Endodermal cell (in vitro differentiated cells): ENCODE measurements around the gene MPDZ. TPM values are rescaled to one million over a fixed set of nuclear protein-coding genes. Genes with fewer than 3 reads are reported as not detected.

ENCODE experiments used
- DNase-seq: peaks from one replicate; pipeline ENCODE4 v3.0.0-alpha.2; 2017
- H3K27ac ChIP-seq: 2 replicates; pipeline ENCODE4 v1.5.1; 2013; ENCODE audit warnings: mild to moderate bottlenecking, low read depth, low read length, moderate library complexity
- H3K27me3 ChIP-seq: 2 replicates; pipeline ENCODE4 v1.6.1; 2013; ENCODE audit warnings: mild to moderate bottlenecking, low read length, moderate library complexity; ENCODE audit not compliant: insufficient read depth, control insufficient read depth, poor library complexity, severe bottlenecking
- H3K36me3 ChIP-seq: 2 replicates; pipeline ENCODE4 v1.7.0; 2013; ENCODE audit warnings: mild to moderate bottlenecking, low read length, moderate library complexity; ENCODE audit not compliant: control insufficient read depth, insufficient read depth
- H3K4me1 ChIP-seq: one replicate; pipeline ENCODE4 v1.7.0; 2013; ENCODE audit warnings: low read length; ENCODE audit not compliant: control insufficient read depth, insufficient read depth
- H3K4me3 ChIP-seq: 2 replicates; pipeline ENCODE4 v1.5.1; 2013; ENCODE audit warnings: mild to moderate bottlenecking, low read length, moderate library complexity
- H3K9ac ChIP-seq: 2 replicates; pipeline ENCODE4 v1.6.1; 2013; ENCODE audit warnings: mild to moderate bottlenecking, low read length, moderate library complexity; ENCODE audit not compliant: poor library complexity, severe bottlenecking; ENCODE audit errors: extremely low read depth
- H3K9me3 ChIP-seq: 2 replicates; pipeline ENCODE4 v1.6.1; 2013; ENCODE audit warnings: mild to moderate bottlenecking, low read length, moderate library complexity; ENCODE audit not compliant: control insufficient read depth
- H3K27ac Mint-ChIP-seq: 2 replicates; pipeline ENCODE4 v1.8.0; 2020; ENCODE audit warnings: mixed read lengths
- H3K27me3 Mint-ChIP-seq: 2 replicates; pipeline ENCODE4 v1.8.0; 2021; ENCODE audit warnings: mild to moderate bottlenecking, mixed read lengths; ENCODE audit not compliant: insufficient read depth
- H3K36me3 Mint-ChIP-seq: 2 replicates; pipeline ENCODE4 v1.8.0; 2020; ENCODE audit warnings: low read depth, mixed read lengths
- H3K4me1 Mint-ChIP-seq: 2 replicates; pipeline ENCODE4 v1.8.0; 2020; ENCODE audit warnings: mixed read lengths
- H3K4me3 Mint-ChIP-seq: 2 replicates; pipeline ENCODE4 v1.8.0; 2020; ENCODE audit warnings: mild to moderate bottlenecking, moderate library complexity, mixed read lengths
- H3K9me3 Mint-ChIP-seq: 2 replicates; pipeline ENCODE4 v1.8.0; 2020; ENCODE audit warnings: mild to moderate bottlenecking, mixed read lengths
- WGBS, 2 experiments: methylation state at CpG; one replicate each; pipeline versions ENCODE4 v1.1.5 to v1.1.7; 2013; ENCODE audit warnings: missing lambda C conversion rate in 2 of 2, mixed read lengths in 1 of 2; ENCODE audit not compliant: insufficient coverage in 1 of 2, insufficient read length in 1 of 2; 5-methylcytosine and 5-hydroxymethylcytosine counted together
- total RNA-seq, 2 donors: library from RNA; stranded (reverse); fragmentation: NEBNext Ultra II Directional in 1 of 2; extraction: Animal tissue kit (Norgen Biotek cat#: 25700) in 1 of 2; gene quantifications; 2 replicates in 1 of 2; 3 replicates in 1 of 2; pipeline ENCODE4 v1.2.1, GENCODE V29; 2021
- TF ChIP-seq, protein P1 (sequence below): fragments of 200-600 bp; sonication (generic); conservative IDR thresholded peaks from 2 replicates; pipeline ENCODE4 v1.5.0; 2021; ENCODE audit warnings: antibody characterized with exemption, mild to moderate bottlenecking

MPDZ gene
- total RNA-seq, 2 donors from 2014 or later: 38.0 to 44.0 TPM

- TF ChIP-seq, protein P1, sequence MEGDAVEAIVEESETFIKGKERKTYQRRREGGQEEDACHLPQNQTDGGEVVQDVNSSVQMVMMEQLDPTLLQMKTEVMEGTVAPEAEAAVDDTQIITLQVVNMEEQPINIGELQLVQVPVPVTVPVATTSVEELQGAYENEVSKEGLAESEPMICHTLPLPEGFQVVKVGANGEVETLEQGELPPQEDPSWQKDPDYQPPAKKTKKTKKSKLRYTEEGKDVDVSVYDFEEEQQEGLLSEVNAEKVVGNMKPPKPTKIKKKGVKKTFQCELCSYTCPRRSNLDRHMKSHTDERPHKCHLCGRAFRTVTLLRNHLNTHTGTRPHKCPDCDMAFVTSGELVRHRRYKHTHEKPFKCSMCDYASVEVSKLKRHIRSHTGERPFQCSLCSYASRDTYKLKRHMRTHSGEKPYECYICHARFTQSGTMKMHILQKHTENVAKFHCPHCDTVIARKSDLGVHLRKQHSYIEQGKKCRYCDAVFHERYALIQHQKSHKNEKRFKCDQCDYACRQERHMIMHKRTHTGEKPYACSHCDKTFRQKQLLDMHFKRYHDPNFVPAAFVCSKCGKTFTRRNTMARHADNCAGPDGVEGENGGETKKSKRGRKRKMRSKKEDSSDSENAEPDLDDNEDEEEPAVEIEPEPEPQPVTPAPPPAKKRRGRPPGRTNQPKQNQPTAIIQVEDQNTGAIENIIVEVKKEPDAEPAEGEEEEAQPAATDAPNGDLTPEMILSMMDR: peak; percentile 61
- H3K27ac Mint-ChIP-seq: no peak overlapping the region
- Histone ChIP-seq H3K4me3 (no peak overlapping the region), H3K9ac (no peak overlapping the region), H3K27me3 (no peaks in the 10 kb centered on the region), H3K36me3 (no peaks in the 10 kb centered on the region), H3K9me3 (peaks cover 3% of the 10 kb centered on the region), H3K27ac (no peak overlapping the region), H3K4me1 (no peaks in the 10 kb centered on the region)
- no peak for DNase-seq
- H3K4me3 Mint-ChIP-seq: no peak overlapping the region
- no peaks in the 10 kb centered on the region for H3K4me1 Mint-ChIP-seq
- WGBS, 2 experiments: 71% methylated on average over 1 of the region's 1 CpG; no CpG with 5 or more reads in 1 of the 2 experiments
- no peaks in the 10 kb centered on the region for H3K27me3 Mint-ChIP-seq
- peaks cover 9% of the 10 kb centered on the region for H3K9me3 Mint-ChIP-seq
- no peaks in the 10 kb centered on the region for H3K36me3 Mint-ChIP-seq
Measured at GRCh38 chr9:13291718-13292117, 12.2 kb upstream of the MPDZ start.

GRCh38 chr9:13284011-13284410 is 4.5 kb upstream of the MPDZ start:
- 87% methylated on average over 3 of the region's 3 CpGs; no CpG with 5 or more reads in 1 of the 2 experiments for WGBS, 2 experiments
- no peaks in the 10 kb centered on the region for H3K9me3 ChIP-seq
- H3K27ac ChIP-seq: no peak overlapping the region
- no peak overlapping the region for H3K4me3 Mint-ChIP-seq
- H3K4me1 ChIP-seq: no peaks in the 10 kb centered on the region
- TF ChIP-seq, protein P1: no peak
- no peaks in the 10 kb centered on the region for H3K36me3 ChIP-seq
- no peak overlapping the region for H3K27ac Mint-ChIP-seq
- H3K9ac ChIP-seq: no peak overlapping the region
- H3K36me3 Mint-ChIP-seq: no peaks in the 10 kb centered on the region
- no peaks in the 10 kb centered on the region for H3K4me1 Mint-ChIP-seq
- H3K9me3 Mint-ChIP-seq: no peaks in the 10 kb centered on the region
- no peak for DNase-seq
- H3K27me3 Mint-ChIP-seq: no peaks in the 10 kb centered on the region
- no peaks in the 10 kb centered on the region for H3K27me3 ChIP-seq
- H3K4me3 ChIP-seq: no peak overlapping the region

GRCh38 chr9:13282998-13283397 is 3.5 kb upstream of the MPDZ start:
- Histone ChIP-seq H3K27ac (no peak overlapping the region), H3K27me3 (no peaks in the 10 kb centered on the region), H3K4me1 (no peaks in the 10 kb centered on the region), H3K36me3 (no peaks in the 10 kb centered on the region), H3K4me3 (no peak overlapping the region), H3K9me3 (no peaks in the 10 kb centered on the region), H3K9ac (no peak overlapping the region)
- DNase-seq: no peak
- Mint-ChIP-seq H3K4me3 (no peak overlapping the region), H3K27me3 (no peaks in the 10 kb centered on the region), H3K36me3 (no peaks in the 10 kb centered on the region), H3K4me1 (no peaks in the 10 kb centered on the region), H3K9me3 (no peaks in the 10 kb centered on the region), H3K27ac (no peak overlapping the region)
- TF ChIP-seq, protein P1: no peak
